ENCODE measurements around the gene AMACR.

The AMACR gene

GRCh38 chr5:34043099-34043876 lies 35.4 kb upstream of the AMACR start, which contains the start of gene C1QTNF3:
C1QTNF3 (minus strand) TSS chr5:34043213; CDS start chr5:34043125, 88 bp downstream.
- TF ChIP-seq CTCF (IDR thresholded peaks at IDR 0.05; ENCODE audit: insufficient read depth, low read depth, low read length, missing control alignments) = no peak
- H3K4me3 ChIP-seq (ENCODE audit: low read length) = no peak within 1 kb of the TSS
- no peak for DNase-seq (ENCODE audit: low read depth)

GRCh38 chr5:34042321-34042720 lies 34.5 kb upstream of the AMACR start:
- H3K4me3 ChIP-seq (ENCODE audit: low read length) = no peak overlapping the region
- no peak for DNase-seq (ENCODE audit: low read depth)
- TF ChIP-seq CTCF (IDR thresholded peaks at IDR 0.05; ENCODE audit: insufficient read depth, low read depth, low read length, missing control alignments) = no peak

- no peak overlapping the region for H3K4me3 ChIP-seq (ENCODE audit: low read length)
- no peak for TF ChIP-seq CTCF (IDR thresholded peaks at IDR 0.05; ENCODE audit: insufficient read depth, low read depth, low read length, missing control alignments)
- no peak for DNase-seq (ENCODE audit: low read depth)
These were observed 33.6 kb upstream of the AMACR start for GRCh38 chr5:34041247-34041972.

- H3K4me3 ChIP-seq (ENCODE audit: low read length) = no peak overlapping the region
- TF ChIP-seq CTCF (IDR thresholded peaks at IDR 0.05; ENCODE audit: insufficient read depth, low read depth, low read length, missing control alignments) = no peak
- DNase-seq (ENCODE audit: low read depth) = no peak
These were observed 32.6 kb upstream of the AMACR start for GRCh38 chr5:34040472-34040871.

GRCh38 chr5:34039398-34040157 lies 31.7 kb upstream of the AMACR start:
- DNase-seq (ENCODE audit: low read depth) = no peak
- no peak overlapping the region for H3K4me3 ChIP-seq (ENCODE audit: low read length)
- no peak for TF ChIP-seq CTCF (IDR thresholded peaks at IDR 0.05; ENCODE audit: insufficient read depth, low read depth, low read length, missing control alignments)

- H3K4me3 ChIP-seq (ENCODE audit: low read length) = no peak overlapping the region
- no peak for DNase-seq (ENCODE audit: low read depth)
- no peak for TF ChIP-seq CTCF (IDR thresholded peaks at IDR 0.05; ENCODE audit: insufficient read depth, low read depth, low read length, missing control alignments)
These were observed 31.0 kb upstream of the AMACR start for GRCh38 chr5:34038838-34039237.

Measured in epithelial cell of esophagus (primary cell).